CD4-positive, alpha-beta T cell (primary cell): ENCODE results near the gene NTN1. TPM values are rescaled to one million over a fixed set of nuclear protein-coding genes. Genes with fewer than 3 reads are reported as not detected.

Source experiments
- ATAC-seq: fragments of 200-7000 bp; cut with Tn5 transposase; one replicate; pipeline ENCODE4 v1.10.0; 2022; ENCODE audit warnings: mild to moderate bottlenecking; ENCODE audit not compliant: poor library complexity
- CTCF ChIA-PET: fragments of 350-600 bp; sonication (Branson Sonifier 250); formaldehyde crosslinking; loops from one replicate; lab custom pipeline; 2021; ENCODE audit warnings: antibody characterized with exemption, inconsistent platforms; lab: Charles Lee
- POLR2A ChIA-PET: fragments of 350-600 bp; sonication (Branson Sonifier 250); formaldehyde crosslinking; loops from one replicate; lab custom pipeline; 2021; ENCODE audit warnings: antibody characterized with exemption, inconsistent platforms; lab: Charles Lee
- DNase-seq, 14 experiments: peaks; one replicate each; pipeline ENCODE4 v3.0.0-alpha.2; 2013 to 2020; ENCODE audit warnings: mixed read lengths in 2 of 14
- H3K27ac ChIP-seq, 2 donors: one replicate each; pipeline versions ENCODE4 v1.5.1 to v1.7.0; 2013; ENCODE audit warnings: low read length in 2 of 2, low read depth in 1 of 2, mild to moderate bottlenecking in 1 of 2
- H3K27me3 ChIP-seq, 2 experiments: 1 replicate in 1 of 2; 2 replicates in 1 of 2; pipeline versions ENCODE4 v1.6.1 to v1.7.0; 2013; ENCODE audit warnings: low read length in 2 of 2, control low read depth in 1 of 2, mild to moderate bottlenecking in 1 of 2, moderate library complexity in 1 of 2; ENCODE audit not compliant: insufficient read depth in 2 of 2, control insufficient read depth in 1 of 2
- H3K36me3 ChIP-seq: one replicate; pipeline ENCODE4 v1.6.1; 2013; ENCODE audit warnings: low read length, control low read depth; ENCODE audit not compliant: insufficient read depth
- H3K4me1 ChIP-seq: one replicate; pipeline ENCODE4 v1.6.1; 2013; ENCODE audit warnings: low read length, control low read depth; ENCODE audit not compliant: insufficient read depth
- H3K4me3 ChIP-seq: one replicate; pipeline ENCODE4 v1.5.1; 2013; ENCODE audit warnings: mild to moderate bottlenecking, low read length, moderate library complexity
- H3K9me3 ChIP-seq, 2 experiments: 1 replicate in 1 of 2; 2 replicates in 1 of 2; pipeline versions ENCODE4 v1.6.1 to v1.7.0; 2013; ENCODE audit warnings: low read length in 2 of 2, mild to moderate bottlenecking in 2 of 2, control low read depth in 1 of 2, moderate library complexity in 1 of 2; ENCODE audit not compliant: control insufficient read depth in 1 of 2, insufficient read depth in 1 of 2
- H3K27ac Mint-ChIP-seq: one replicate; pipeline ENCODE4 v1.8.0; 2020; ENCODE audit warnings: mixed read lengths
- H3K27me3 Mint-ChIP-seq: one replicate; pipeline ENCODE4 v1.8.0; 2021; ENCODE audit warnings: mixed read lengths
- H3K36me3 Mint-ChIP-seq: one replicate; pipeline ENCODE4 v1.8.0; 2021; ENCODE audit warnings: low read depth, mixed read lengths
- H3K4me1 Mint-ChIP-seq: one replicate; pipeline ENCODE4 v1.8.0; 2021; ENCODE audit warnings: low read depth, mixed read lengths
- H3K4me3 Mint-ChIP-seq: one replicate; pipeline ENCODE4 v1.8.0; 2020; ENCODE audit warnings: mild to moderate bottlenecking, mixed read lengths
- H3K9me3 Mint-ChIP-seq: one replicate; pipeline ENCODE4 v1.8.0; 2020; ENCODE audit warnings: mixed read lengths
- intact Hi-C, 2 experiments: fragments of 100-400 bp; cut with DNase I in 1 of 2; cut with micrococcal nuclease in 1 of 2; formaldehyde crosslinking; loops; one replicate each; pipeline versions ENCODE4 v1.15.1 to v1.9.0; 2023 to 2025; cut with DNase I, micrococcal nuclease
- total RNA-seq, 174 experiments: library from RNA in 2 of 174; stranded (reverse) in 2 of 174; gene quantifications; one replicate each; pipeline ENCODE4 v1.2.3 and lab custom pipeline; 2021 to 2026
- TF ChIP-seq, protein P1 (sequence below): fragments of 200-600 bp; IDR thresholded peaks from one replicate; pipeline ENCODE4 v1.8.0; 2022; ENCODE audit warnings: antibody characterized with exemption, mild to moderate bottlenecking

NTN1 gene
- total RNA-seq, 2 experiments from 2014 or later = 0.08 to 0.14 TPM

- Histone ChIP-seq H3K9me3 (no peaks in the 10 kb centered on the region), H3K27ac (no peak overlapping the region), H3K27me3 (no peaks in the 10 kb centered on the region), H3K4me1 (peaks cover 18% of the 10 kb centered on the region), H3K4me3 (no peak overlapping the region), H3K36me3 (peaks cover 14% of the 10 kb centered on the region)
- ATAC-seq (no peak), DNase-seq (no peak)
- H3K9me3 Mint-ChIP-seq = no peaks in the 10 kb centered on the region
- H3K27me3 Mint-ChIP-seq = no peaks in the 10 kb centered on the region
- TF ChIP-seq, protein P1, sequence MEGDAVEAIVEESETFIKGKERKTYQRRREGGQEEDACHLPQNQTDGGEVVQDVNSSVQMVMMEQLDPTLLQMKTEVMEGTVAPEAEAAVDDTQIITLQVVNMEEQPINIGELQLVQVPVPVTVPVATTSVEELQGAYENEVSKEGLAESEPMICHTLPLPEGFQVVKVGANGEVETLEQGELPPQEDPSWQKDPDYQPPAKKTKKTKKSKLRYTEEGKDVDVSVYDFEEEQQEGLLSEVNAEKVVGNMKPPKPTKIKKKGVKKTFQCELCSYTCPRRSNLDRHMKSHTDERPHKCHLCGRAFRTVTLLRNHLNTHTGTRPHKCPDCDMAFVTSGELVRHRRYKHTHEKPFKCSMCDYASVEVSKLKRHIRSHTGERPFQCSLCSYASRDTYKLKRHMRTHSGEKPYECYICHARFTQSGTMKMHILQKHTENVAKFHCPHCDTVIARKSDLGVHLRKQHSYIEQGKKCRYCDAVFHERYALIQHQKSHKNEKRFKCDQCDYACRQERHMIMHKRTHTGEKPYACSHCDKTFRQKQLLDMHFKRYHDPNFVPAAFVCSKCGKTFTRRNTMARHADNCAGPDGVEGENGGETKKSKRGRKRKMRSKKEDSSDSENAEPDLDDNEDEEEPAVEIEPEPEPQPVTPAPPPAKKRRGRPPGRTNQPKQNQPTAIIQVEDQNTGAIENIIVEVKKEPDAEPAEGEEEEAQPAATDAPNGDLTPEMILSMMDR = no peak
- ChIA-PET CTCF (no interaction called here), POLR2A (interaction anchor here (0.6 to 1.5 kb wide), 3 partner anchors 9 to 72 kb away, joined by 3 read pairs; no protein-coding TSS in a partner anchor)
- H3K4me3 Mint-ChIP-seq = no peak overlapping the region
- no peak overlapping the region for H3K27ac Mint-ChIP-seq
- H3K36me3 Mint-ChIP-seq = no peaks in the 10 kb centered on the region
- peaks cover 25% of the 10 kb centered on the region for H3K4me1 Mint-ChIP-seq
- intact Hi-C loops = no loop called here
Measured at GRCh38 chr17:9249245-9249953, 228.1 kb downstream of the NTN1 start.

DNA sequence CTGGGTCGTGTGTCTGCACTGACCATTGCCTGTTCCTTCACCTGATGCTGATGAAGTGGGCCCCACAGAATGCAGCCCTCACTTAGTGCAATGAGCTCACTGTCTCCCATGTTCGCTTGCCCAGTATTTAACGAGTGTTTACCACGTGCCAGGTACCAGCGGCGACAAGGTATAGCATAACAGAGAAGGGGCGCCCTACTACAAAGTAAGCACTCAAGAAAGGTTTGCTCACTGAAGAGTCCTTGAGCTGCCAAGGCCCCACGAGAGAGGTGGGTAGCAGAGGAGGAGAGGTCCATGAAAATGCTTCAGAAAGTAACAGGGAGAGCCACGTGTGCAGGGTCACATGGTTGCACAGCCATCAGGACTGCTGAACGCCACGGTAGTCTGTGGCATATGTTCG lies 230.0 kb downstream of the NTN1 start:
- CTCF ChIA-PET = no interaction called here
- Histone ChIP-seq H3K27ac (no peak overlapping the region), H3K36me3 (peaks cover 14% of the 10 kb centered on the region), H3K4me1 (peaks cover 18% of the 10 kb centered on the region), H3K27me3 (no peaks in the 10 kb centered on the region), H3K9me3 (no peaks in the 10 kb centered on the region), H3K4me3 (no peak overlapping the region)
- DNase-seq (no peak), ATAC-seq (no peak)
- no peaks in the 10 kb centered on the region for H3K9me3 Mint-ChIP-seq
- peak overlapping the region; percentile 56 for H3K27ac Mint-ChIP-seq
- no peaks in the 10 kb centered on the region for H3K27me3 Mint-ChIP-seq
- no peaks in the 10 kb centered on the region for H3K36me3 Mint-ChIP-seq
- H3K4me3 Mint-ChIP-seq = no peak overlapping the region
- TF ChIP-seq, protein P1 = no peak
- peaks cover 30% of the 10 kb centered on the region for H3K4me1 Mint-ChIP-seq
- intact Hi-C loops = no loop called here
- POLR2A ChIA-PET = no interaction called here

DNA sequence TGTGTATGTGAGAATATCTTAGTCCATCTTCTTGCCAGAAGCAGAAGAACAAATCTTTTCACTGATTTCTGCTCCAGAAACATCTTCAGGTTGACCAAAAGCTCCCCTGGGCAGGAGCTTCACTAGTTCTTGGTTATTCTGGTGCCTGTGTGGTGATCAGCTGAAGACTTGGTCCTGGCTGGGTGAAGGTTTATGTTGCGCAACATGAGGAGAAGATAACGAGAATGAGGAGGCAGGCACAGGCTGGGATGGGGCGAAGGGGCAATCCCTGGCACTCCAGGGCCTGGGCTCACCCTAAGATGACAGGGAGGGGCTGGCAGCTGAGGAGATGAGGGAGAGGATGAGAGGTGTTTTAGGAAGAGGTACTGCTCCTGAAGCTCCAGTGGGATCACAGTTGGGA lies 232.0 kb downstream of the NTN1 start:
- Mint-ChIP-seq H3K4me3 (no peak overlapping the region), H3K36me3 (no peaks in the 10 kb centered on the region), H3K27ac (peak overlapping the region; percentile 83), H3K4me1 (peaks cover 45% of the 10 kb centered on the region), H3K27me3 (no peaks in the 10 kb centered on the region), H3K9me3 (no peaks in the 10 kb centered on the region)
- ATAC-seq (no peak), DNase-seq (no peak)
- intact Hi-C loops = no loop called here
- CTCF ChIA-PET = no interaction called here
- H3K9me3 ChIP-seq = no peaks in the 10 kb centered on the region
- peaks cover 9% of the 10 kb centered on the region for H3K36me3 ChIP-seq
- no peak overlapping the region for H3K4me3 ChIP-seq
- TF ChIP-seq, protein P1 = no peak
- H3K4me1 ChIP-seq = peaks cover 18% of the 10 kb centered on the region
- POLR2A ChIA-PET = interaction anchor here (1.8 kb wide), 1 partner anchor 14 kb away, joined by 11 read pairs; no protein-coding TSS in a partner anchor
- no peak overlapping the region for H3K27ac ChIP-seq
- H3K27me3 ChIP-seq = no peaks in the 10 kb centered on the region
